ENCODE data around the gene UBE2O.

Gene UBE2O

GRCh38 chr17:76405607-76405966 is 47.4 kb downstream of the UBE2O start:
- no peaks in the 10 kb centered on the region for H3K9me3 ChIP-seq (ENCODE audit: control insufficient read depth, insufficient read depth, low read length)
- H3K4me2 ChIP-seq (ENCODE audit: low read length), result peak overlapping the region; percentile 56
- no peaks in the 10 kb centered on the region for H3K9me2 ChIP-seq (replicated peaks; ENCODE audit: control insufficient read depth, low read length)
- TF ChIP-seq CTCF (IDR thresholded peaks at IDR 0.05; ENCODE audit: low read depth, low read length, poor library complexity, severe bottlenecking), result no peak
- no peak for TF ChIP-seq EZH2phosphoT487 (IDR thresholded peaks at IDR 0.05; ENCODE audit: borderline replicate concordance, low read length)
- peaks cover 48% of the 10 kb centered on the region for H3K36me3 ChIP-seq (ENCODE audit: control insufficient read depth, low read length)
- no peaks in the 10 kb centered on the region for H3F3A ChIP-seq (ENCODE audit: control insufficient read depth, insufficient read depth)
- no peaks in the 10 kb centered on the region for H3K27me3 ChIP-seq (ENCODE audit: control insufficient read depth, low read length)
- no peak overlapping the region for H3K27ac ChIP-seq (ENCODE audit: low read depth, low read length)
- no peak overlapping the region for H3K4me3 ChIP-seq (ENCODE audit: low read length)
- H4K20me1 ChIP-seq (ENCODE audit: control insufficient read depth, insufficient read depth, low read depth, low read length), result peaks cover 11% of the 10 kb centered on the region; the same call in 1 of the 2 replicates
- H3K4me1 ChIP-seq (ENCODE audit: control insufficient read depth, low read length), result peaks cover 45% of the 10 kb centered on the region
- peaks cover 41% of the 10 kb centered on the region for H3K79me2 ChIP-seq (ENCODE audit: control insufficient read depth, low read length)

GRCh38 chr17:76404976-76405563 is 47.9 kb downstream of the UBE2O start:
- peaks cover 52% of the 10 kb centered on the region for H3K36me3 ChIP-seq (ENCODE audit: control insufficient read depth, low read length)
- H3K9me2 ChIP-seq (replicated peaks; ENCODE audit: control insufficient read depth, low read length), result no peaks in the 10 kb centered on the region
- H3K9me3 ChIP-seq (ENCODE audit: control insufficient read depth, insufficient read depth, low read length), result no peaks in the 10 kb centered on the region
- H4K20me1 ChIP-seq (ENCODE audit: control insufficient read depth, insufficient read depth, low read depth, low read length), result peaks cover 11% of the 10 kb centered on the region; the same call in 1 of the 2 replicates
- no peaks in the 10 kb centered on the region for H3F3A ChIP-seq (ENCODE audit: control insufficient read depth, insufficient read depth)
- peaks cover 45% of the 10 kb centered on the region for H3K4me1 ChIP-seq (ENCODE audit: control insufficient read depth, low read length)
- TF ChIP-seq CTCF (IDR thresholded peaks at IDR 0.05; ENCODE audit: low read depth, low read length, poor library complexity, severe bottlenecking) (no peak), EZH2phosphoT487 (IDR thresholded peaks at IDR 0.05; ENCODE audit: borderline replicate concordance, low read length) (no peak)
- no peak overlapping the region for H3K27ac ChIP-seq (ENCODE audit: low read depth, low read length)
- no peak overlapping the region for H3K4me3 ChIP-seq (ENCODE audit: low read length)
- H3K27me3 ChIP-seq (ENCODE audit: control insufficient read depth, low read length), result no peaks in the 10 kb centered on the region
- peaks cover 38% of the 10 kb centered on the region for H3K79me2 ChIP-seq (ENCODE audit: control insufficient read depth, low read length)
- H3K4me2 ChIP-seq (ENCODE audit: low read length), result no peak overlapping the region

DNA sequence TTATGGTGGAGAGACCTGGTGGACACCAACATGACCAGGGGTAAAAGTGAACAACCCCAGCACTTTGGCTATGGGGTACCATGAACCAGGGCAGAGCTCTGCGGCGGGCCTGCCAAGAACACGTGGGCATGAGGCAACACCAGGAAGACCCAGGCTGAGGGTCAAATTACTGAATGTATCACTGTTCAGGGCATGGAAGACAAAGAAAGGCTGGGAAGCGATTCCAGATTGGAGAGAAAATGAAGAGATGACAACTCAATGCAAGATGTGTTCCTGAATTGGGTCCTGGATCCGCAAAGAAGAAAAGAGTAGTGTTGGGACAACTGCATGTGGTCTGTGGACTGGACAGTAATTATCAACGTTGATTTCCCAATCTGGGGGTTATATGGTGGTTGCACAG is 48.7 kb downstream of the UBE2O start:
- no peaks in the 10 kb centered on the region for H3K9me2 ChIP-seq (replicated peaks; ENCODE audit: control insufficient read depth, low read length)
- no peaks in the 10 kb centered on the region for H3F3A ChIP-seq (ENCODE audit: control insufficient read depth, insufficient read depth)
- H3K27ac ChIP-seq (ENCODE audit: low read depth, low read length), result no peak overlapping the region
- H3K4me1 ChIP-seq (ENCODE audit: control insufficient read depth, low read length), result peaks cover 37% of the 10 kb centered on the region
- H3K9me3 ChIP-seq (ENCODE audit: control insufficient read depth, insufficient read depth, low read length), result no peaks in the 10 kb centered on the region
- no peaks in the 10 kb centered on the region for H3K27me3 ChIP-seq (ENCODE audit: control insufficient read depth, low read length)
- H3K4me2 ChIP-seq (ENCODE audit: low read length), result no peak overlapping the region
- H3K79me2 ChIP-seq (ENCODE audit: control insufficient read depth, low read length), result peaks cover 31% of the 10 kb centered on the region
- H4K20me1 ChIP-seq (ENCODE audit: control insufficient read depth, insufficient read depth, low read depth, low read length), result peaks cover 11% of the 10 kb centered on the region; the same call in 1 of the 2 replicates
- H3K4me3 ChIP-seq (ENCODE audit: low read length), result no peak overlapping the region
- H3K36me3 ChIP-seq (ENCODE audit: control insufficient read depth, low read length), result peaks cover 59% of the 10 kb centered on the region
- TF ChIP-seq CTCF (IDR thresholded peaks at IDR 0.05; ENCODE audit: low read depth, low read length, poor library complexity, severe bottlenecking) (no peak), EZH2phosphoT487 (IDR thresholded peaks at IDR 0.05; ENCODE audit: borderline replicate concordance, low read length) (no peak)
